Measurements from ENCODE around the gene GABBR2. TPM values are rescaled to one million over a fixed set of nuclear protein-coding genes. Genes with fewer than 3 reads are reported as not detected.
"Not testable (repeated sequence)": the region's sequence is repeated elsewhere in the genome, so short reads cannot be mapped to it uniquely, and the experiment has no call there.

Gene GABBR2
- total RNA-seq, 1 experiment from 2014 or later, result not detected

DNA sequence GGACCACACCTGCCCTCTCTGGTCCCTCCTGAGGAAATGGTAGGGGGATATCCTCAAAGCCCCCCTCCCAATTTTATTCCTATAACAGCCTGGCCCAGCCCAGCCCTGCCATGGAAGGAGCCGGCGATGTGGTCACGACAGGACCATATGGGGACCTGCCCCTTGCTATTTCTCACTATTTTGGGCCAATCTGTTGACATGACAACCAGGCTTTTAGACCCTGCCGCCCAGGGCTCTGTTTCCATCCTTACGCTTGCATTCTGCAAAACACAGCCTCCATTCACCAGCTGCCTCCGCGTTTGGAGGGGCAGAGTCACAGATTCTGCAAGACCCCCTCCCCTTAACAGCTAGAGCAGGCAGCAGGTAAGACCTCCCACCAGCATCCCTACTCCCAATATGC, 112.2 kb downstream of the GABBR2 start:
- DNase-seq (ENCODE audit: low read depth), result no peak

DNA sequence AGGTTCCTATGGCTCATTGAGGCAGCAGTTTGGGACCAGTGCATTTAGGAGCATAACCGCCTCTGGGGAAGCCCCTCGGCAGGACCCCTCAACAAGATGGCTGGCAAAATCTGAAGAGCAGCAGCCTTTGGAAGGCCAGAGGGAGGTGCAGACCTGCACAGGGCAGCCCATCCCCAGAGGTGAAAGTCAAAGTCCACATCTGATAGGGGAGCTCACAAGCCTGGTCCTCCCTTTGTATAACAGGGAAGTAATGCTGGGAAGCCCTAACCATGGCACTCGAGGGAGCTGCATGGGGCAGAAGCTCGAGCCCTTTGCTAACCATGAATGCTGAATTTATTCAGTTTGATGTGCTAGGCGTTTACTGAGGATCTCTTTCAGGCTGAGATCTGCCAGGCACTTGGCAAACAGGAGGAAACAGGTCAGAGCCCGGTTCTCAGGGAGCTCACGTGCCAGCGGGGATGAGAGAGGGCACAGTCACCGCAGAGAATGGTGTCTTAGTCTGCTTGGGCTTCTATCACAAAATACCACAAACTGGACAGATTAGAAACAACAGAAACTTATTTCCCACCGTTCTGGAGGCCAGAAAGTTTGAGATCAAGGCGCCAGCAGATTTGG, 114.1 kb downstream of the GABBR2 start:
- no peak for DNase-seq (ENCODE audit: low read depth)

DNA sequence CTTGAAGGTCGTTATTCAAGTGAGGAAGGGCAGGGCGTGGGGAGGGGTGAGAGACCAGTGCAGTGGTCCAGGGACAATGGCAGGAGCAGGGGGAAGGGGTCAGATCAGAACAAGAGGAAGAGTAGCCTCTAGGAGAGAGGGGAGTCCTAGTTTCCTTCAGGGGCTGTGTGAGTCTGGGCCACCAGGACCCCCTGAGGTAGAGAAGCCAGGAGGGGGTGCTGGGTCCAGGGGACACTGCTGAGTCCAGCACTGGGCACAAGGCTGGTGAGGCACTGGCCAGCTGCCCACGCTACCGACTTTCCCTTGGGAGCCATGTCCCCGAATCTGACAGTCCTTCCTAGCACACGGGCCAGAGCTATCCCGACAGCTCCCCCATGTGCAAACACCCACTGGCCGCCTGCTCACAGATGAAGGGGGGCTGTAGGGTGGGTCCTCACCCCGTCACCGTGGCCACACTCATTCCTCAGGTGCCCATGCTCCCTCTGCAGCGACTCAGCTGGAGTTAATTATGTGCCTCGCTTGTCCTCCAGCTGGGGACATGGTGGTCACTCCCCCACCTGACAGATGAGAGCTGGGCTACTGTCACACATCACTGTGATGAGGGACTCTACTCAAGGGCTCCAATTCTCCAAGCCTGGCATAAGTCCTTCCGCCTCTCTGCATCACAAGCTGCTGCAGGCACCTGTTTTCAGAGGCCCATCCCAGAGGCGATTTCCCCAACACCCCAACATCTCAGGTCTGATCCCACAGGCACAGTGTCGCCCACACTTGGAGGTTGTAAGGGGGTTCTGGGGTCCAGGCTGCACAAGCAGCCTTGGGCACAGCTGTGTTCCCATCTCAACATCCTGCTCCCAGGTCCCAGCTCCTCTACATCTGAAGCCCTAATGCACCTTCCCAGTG, 115.1 kb downstream of the GABBR2 start:
- DNase-seq (ENCODE audit: low read depth), result no peak

DNA sequence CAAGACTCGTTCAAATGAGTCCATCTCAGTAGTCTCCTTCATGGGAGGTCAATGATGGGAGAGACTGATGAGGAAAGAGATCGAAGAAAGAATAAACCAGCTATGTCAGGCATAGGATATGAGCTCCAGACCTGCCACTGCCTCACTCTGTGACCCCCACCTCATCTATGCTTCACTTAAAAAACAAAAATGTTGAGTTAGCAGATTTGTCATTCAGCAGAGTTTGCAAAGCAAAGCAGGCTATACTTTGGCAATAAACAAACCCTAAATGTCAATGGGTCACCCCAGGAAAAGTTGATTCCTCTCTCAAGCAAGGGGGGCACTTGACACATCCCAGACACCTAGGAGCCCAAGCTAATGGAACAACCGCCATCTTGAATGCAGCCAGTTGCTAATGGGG, 117.0 kb downstream of the GABBR2 start:
- no peak for DNase-seq (ENCODE audit: low read depth)

DNA sequence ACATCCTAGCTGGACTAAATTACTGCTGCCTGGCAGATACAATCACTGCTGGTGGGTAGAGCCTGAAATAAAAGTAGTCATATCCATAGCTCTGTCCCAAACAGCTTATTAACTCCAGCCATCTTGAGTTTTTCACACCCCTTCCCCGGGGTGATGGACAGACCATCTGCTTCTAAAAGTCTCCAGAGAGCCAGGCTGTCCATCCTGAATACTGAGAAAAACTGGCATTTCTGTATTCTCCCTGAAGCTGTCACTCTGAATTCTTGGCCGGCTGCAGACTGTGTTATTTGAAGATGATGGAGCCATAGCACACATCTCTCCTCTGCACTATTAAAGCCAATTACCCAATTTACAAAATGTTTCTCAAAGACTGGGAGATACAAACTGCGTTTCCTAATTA, 118.6 kb downstream of the GABBR2 start:
- no peak for DNase-seq (ENCODE audit: low read depth)

DNA sequence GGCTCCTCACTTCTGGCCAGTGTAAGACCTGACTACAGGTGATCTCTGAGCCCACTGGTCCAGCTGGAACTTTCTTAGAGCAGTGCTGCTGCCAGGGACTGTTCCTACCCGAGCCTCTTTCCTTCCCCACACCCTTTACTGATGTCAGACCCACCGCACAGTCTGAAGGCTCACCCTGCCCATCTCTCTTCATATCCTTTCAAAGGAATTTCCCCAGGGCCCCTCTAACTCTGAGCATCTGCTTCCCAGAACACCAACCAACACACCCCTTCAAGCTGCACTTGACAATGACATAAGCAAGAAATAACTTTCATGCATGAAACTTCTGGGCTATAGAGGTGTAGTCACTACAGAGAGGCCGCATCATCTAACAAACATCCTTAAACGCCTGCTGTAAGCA, 119.6 kb downstream of the GABBR2 start:
- no peak for DNase-seq (ENCODE audit: low read depth)

DNA sequence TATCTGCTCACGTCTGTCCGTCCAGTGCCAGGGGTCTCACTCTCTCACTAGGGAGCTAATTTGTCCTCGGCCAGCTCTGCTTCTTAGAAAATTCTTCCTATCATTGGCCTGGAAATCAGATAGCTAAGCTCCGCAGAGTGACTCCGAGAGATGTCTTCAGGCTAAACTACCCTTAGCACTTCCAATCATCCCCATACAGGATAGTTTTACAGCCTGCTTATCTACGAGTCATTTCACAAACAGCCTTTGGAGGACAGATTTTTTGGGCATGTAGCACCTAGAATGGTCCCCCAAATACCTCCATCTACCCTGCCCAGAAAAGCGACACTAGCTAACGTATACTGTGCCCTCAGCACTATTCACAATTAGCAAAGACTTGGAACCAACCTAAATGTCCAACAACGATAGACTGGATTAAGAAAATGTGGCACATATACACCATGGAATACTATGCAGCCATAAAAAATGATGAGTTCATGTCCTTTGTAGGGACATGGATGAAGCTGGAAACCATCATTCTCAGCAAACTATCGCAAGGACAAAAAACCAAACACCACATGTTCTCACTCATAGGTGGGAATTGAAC, 123.8 kb downstream of the GABBR2 start:
- DNase-seq (ENCODE audit: low read depth), result not testable (repeated sequence)

DNA sequence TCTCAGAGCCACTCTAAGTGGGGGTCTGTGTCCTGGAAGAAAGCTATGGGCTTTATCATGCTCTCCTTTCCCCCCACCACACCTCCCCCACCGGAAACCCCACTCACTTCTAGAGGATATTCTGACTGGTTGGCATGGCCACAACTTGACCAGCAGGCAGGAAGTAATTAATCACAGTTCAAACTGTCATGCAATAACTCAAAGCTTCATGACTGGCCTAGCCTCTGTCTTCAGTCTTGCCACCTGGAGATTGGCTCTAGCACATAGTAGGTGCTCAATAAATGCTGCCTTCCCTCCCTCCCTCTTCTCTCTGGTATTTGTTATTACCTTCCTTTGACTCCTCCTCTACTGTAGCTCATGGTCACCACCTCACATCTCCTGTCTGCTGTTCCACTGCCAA, 124.7 kb downstream of the GABBR2 start:
- DNase-seq (ENCODE audit: low read depth), result no peak

DNA sequence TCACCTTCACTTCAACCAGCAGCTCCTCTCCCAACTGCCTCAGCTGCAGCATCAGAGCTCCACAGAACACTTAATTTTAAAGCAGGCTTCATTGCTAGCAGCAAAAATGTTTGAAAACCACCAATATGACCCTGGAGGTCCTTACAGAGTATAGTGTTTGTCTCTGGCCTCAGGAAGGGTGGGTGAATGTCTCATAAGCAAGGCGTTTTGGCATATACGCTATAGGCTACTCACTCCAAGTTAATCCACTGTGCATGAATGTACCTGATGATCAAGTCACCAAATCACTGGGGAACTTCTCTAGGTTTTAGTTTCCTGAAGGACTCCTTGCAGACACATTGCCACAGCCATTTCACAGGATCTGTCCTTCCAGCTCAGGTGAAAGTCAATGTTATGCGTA, 125.3 kb downstream of the GABBR2 start:
- DNase-seq (ENCODE audit: low read depth), result no peak

DNA sequence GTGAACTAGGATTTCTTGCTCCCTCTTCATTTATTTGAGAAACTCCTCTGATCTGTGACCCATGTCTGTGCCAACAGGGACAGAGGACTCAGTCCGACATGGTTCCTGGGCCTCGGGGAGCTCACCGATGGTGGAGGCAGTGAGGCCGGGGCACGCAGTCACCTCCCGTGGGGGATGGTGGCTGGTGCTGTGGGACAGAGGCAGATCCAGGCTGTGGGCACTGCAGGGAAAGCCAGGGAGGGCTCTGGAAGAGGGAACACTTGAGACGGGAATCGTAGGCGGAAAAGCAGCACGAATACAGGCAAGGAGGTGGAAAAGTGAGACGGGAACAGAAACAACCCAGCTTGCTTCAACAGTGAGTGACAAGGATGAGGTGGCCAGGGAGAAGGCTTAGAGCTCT, 127.8 kb downstream of the GABBR2 start:
- no peak for DNase-seq (ENCODE audit: low read depth)

DNA sequence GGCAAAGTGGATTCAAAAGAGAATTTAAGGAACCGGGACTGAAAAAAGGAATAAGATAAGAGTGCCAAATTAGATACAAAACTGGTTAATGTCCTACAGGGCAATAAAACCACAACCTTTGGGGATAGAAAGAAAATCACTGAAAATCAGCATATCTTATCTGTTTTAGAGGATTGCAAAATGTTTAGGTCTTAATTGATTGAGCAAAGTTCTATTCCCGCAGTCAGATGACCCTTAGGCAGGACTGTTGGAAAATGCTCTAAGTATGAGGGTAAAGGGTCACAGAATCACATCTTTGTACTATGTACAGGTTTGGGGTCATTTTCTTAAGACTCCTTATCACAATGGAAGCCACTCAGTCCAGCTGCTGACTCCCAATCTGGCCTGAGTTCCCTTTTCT, 129.0 kb downstream of the GABBR2 start:
- no peak for DNase-seq (ENCODE audit: low read depth)

DNA sequence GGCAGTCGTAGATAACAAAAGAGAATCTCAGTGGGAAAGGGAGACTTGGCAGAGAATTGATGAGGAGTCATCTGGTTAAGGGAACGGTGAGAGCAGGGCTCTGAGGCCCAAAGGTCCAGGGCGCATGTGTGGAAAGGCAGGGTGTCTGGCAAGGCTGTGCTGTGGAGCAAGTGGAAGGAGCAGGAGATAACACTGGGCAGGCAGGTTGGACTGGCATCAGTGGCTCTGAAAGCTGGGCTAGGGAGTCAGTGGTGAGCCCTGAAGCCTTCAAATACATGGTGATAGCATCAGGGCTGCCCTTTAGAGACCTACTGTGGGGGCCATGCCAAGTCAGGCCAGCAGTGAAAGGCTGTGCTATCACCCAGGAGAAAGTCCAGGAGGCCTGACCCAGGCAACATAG, 131.3 kb downstream of the GABBR2 start:
- DNase-seq (ENCODE audit: low read depth), result no peak

DNA sequence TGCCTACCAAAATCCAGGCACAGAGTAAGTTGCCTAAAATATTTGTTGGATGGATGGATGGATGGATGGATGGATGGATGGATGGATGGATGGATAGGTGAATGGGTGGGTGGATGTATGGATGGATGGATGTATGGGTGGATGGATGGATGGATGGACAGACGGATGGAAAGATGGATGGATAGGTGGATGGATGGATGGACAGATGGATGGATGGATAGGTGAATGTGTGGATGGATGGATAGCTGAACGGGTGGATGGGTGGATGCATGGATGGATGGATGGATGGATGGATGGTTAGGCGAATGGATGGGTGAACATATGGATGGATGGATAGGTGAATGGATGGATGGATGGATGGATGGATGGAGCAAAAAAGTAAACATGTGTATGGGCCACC, 131.9 kb downstream of the GABBR2 start:
- no peak for DNase-seq (ENCODE audit: low read depth)

DNA sequence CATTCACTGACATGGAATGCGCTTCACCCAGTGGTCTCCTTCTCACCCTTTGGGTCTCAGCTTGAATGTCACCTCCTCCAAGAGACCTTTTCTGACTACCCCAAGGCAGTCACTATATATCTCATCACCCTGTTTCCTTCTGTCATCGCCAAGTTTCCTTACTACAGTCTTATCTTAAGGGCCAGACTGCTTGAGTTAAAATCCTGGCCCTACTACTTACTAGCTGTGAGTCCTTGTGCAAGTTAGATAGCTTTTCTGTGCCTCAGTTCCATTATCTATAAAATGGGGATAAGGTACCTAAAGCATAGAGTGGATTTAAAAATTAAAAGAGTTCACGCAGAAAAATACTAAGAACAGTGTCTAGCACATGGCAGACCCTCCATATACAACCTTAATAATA, 132.4 kb downstream of the GABBR2 start:
- DNase-seq (ENCODE audit: low read depth), result no peak

DNA sequence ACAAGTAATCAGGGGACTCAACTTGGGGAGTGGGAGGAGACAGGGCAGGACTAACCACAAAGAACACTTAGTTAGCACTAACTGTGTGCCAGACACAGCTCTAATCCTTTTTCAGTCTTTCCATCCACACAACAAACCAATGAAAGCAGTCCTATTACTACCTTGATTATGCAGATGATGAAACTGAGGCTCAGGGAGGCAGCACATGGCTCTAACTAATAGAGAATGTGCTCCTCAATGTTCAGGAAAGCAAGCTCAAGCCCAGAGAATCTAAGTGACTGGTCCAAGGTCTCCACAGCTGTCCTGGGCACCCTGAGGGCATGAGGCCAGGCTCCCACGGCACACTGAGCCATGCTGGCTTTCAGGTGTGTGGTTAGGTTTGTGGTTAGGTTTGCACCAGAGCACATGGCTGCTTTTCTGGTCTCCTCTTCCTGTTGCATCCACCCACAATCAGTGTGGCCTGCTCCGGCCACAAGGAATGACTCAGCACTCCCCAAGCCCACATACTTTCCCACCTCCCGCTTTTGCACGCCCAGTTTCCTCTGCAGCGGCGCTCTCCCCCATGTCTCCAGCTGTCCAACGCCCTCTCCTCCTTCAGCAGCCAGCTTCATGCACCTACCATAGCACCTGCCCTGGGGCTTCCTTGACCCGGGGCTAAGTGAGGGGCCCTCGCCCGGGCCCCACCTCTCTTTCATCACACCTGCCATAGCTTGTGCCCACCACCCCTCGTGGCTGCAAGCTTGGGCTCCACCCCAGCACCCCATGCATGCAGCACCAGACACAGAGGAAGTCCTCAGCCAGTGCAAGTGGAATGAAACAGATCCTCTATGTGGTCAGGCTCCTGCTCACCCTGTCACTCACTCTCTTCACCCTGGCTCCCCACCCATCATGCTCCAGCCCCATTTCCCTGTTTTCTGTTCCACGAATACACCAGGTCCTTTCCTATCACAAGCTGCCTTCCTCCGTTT, 133.1 kb downstream of the GABBR2 start:
- DNase-seq (ENCODE audit: low read depth), result peak; percentile 93

DNA sequence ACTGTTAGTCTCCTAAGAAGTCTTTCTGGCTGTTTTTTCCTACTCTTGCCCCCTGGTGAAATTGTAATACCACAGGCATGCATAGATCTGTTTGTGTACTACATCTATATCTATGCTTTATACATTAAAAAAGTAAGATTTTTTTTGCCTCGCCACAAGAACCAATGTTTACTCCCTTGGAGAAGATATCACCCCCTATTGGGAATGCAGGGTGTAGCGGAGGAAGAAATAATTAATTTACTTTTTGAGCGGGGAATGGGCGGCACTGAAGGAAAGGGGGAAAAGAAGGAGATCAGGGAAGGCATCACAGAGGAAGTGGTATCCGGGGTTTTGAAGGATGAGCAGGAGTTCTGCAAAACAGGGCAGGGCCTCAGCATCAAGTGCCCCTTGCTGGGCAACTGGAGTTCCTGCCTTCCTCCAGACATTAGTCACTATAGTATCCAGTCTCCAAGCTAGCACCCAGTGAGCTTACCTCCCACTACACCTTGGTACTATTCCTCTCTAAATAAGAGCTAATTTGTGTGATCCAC, 134.9 kb downstream of the GABBR2 start:
- no peak for DNase-seq (ENCODE audit: low read depth)

DNA sequence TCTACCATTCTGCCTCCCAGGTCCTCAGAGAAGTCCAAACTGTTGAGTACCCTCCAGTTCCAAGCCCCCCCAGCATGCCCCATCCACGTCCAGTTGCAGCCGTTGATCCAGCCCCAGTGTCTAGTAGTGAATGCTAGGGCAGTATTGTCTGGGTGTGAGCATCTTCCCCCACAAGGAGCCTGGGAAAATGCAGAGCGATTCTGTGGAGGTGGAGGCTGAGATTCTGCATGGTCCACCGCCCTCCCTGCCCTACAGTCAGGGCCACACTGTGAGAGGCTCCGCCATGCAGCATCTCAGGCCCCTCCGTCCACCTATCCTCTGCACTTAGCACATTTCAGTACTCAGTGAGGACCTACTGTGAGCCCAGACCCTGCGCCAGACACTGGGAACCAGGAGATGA, 135.9 kb downstream of the GABBR2 start:
- no peak for DNase-seq (ENCODE audit: low read depth)

DNA sequence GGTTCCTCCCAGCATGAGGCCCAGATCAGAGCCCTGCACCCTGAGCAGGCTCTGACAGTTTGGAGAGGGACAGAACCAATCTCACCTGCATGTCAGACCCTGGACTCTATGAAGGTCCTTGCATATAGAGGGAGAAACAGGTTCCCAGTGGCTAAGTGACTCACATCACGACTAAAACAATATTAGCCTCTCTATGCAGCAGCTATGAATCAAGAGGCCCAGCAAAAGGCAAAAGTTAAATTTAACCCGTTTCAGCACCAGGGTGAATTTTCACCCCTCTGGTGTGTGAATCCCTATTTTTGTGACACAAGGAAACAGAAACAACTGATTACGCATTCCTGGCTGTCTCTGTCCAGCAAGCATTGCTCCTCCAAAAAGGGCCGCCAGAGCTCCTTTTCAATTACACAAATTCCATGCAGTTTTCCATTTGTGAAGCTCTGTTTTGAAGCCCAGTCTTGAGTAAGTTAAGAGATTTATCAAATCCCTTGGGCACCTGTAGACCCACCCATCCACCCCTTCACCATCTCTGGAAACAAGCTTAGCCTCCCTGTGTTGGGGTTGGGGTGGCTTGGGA, 136.6 kb downstream of the GABBR2 start:
- DNase-seq (ENCODE audit: low read depth), result no peak

DNA sequence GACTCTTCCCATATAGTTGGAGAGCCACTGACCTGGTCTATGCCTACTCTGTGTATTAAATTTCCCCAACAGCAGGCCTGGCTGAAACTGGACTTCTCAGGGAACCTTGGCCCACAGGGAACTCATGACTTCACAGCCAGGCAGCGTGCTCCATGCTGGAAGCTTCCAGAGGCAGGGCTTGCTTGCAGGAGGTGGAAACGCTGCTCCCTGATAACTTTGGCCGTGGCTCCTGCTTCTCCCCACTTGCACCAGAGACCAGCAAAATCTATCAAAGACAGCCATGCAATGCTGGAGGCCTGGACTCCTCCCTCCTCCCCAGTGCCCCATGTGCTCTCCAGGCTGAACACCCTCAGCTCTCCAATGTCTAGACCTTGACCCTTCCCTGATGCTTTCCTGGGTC, 137.1 kb downstream of the GABBR2 start:
- DNase-seq (ENCODE audit: low read depth), result no peak

DNA sequence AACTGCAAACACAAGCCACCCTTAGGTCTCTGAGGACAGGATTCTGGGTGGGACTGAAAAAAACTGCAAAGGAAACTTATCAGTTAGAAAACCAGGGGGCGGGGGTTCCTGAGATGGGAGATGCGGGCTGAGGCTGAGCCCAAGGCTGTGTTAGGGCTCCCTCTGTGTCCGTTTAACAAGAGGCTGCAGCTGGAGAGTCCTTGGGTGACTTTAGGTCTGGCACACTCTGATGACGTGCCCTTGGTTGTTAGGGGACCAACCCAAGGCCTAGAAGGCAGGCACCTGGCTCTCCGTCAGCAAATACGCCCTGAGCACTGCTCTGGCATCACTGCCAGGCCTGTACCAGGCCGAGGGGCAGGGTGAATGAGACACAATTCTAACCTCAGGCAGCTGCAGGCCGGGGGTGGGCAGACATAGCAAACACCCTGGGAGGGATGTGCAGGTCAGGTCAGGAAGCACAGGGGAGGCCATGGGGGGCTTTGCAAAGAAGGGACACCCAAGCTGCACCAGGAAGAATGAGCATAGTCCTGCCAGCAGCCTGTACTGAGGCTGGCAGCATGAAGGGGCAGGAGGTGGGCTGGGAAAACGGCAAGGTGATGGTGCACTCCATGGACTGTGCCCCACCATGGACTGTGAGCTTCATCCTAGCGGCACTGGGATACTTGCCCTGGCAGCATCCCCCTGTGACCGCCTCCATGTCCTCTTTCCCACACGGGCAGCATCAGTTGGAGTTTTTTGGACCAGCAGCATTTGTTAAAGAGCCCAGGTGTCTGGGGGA, 137.9 kb downstream of the GABBR2 start:
- DNase-seq (ENCODE audit: low read depth), result no peak
